Measurements from ENCODE around the gene TMEM186. TPM values are rescaled to one million over a fixed set of nuclear protein-coding genes. Genes with fewer than 3 reads are reported as not detected.

Gene TMEM186
- total RNA-seq, 2 donors from 2014 or later: 1.8 to 3.2 TPM

DNA sequence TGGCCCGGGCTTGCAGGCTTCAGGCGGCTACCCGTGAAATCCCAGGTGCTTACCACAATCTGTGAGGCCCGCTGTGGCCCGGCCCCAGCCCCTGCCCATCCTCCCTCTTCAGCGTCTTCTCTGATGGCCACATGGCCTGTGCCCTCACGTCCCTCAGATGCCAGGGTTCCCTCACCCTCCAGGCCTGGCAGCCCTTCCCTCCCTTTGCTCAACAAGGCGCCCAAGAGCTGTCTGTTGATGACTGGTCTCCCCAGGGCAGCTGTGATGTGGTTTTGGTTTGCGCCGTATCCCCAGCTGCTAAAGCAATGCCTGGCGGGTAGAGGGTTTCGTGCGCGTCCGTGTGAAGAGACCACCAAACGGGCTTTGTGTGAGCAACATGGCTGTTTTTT, 35.3 kb upstream of the TMEM186 start:
- H3K4me3 ChIP-seq: no peak overlapping the region
- no peak overlapping the region for H3K27ac ChIP-seq
- H3K9me3 ChIP-seq: no peaks in the 10 kb centered on the region
- ATAC-seq (ENCODE audit: insufficient number of reproducible peaks, low FRiP score, low read depth) (no peak), DNase-seq (ENCODE audit: low spot score) (no peak)
- H3K27me3 ChIP-seq (replicated peaks; ENCODE audit: insufficient read depth): no peaks in the 10 kb centered on the region
- TF ChIP-seq, protein P1, sequence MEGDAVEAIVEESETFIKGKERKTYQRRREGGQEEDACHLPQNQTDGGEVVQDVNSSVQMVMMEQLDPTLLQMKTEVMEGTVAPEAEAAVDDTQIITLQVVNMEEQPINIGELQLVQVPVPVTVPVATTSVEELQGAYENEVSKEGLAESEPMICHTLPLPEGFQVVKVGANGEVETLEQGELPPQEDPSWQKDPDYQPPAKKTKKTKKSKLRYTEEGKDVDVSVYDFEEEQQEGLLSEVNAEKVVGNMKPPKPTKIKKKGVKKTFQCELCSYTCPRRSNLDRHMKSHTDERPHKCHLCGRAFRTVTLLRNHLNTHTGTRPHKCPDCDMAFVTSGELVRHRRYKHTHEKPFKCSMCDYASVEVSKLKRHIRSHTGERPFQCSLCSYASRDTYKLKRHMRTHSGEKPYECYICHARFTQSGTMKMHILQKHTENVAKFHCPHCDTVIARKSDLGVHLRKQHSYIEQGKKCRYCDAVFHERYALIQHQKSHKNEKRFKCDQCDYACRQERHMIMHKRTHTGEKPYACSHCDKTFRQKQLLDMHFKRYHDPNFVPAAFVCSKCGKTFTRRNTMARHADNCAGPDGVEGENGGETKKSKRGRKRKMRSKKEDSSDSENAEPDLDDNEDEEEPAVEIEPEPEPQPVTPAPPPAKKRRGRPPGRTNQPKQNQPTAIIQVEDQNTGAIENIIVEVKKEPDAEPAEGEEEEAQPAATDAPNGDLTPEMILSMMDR (IDR thresholded peaks at IDR 0.05): no peak
- peaks cover 13% of the 10 kb centered on the region for H3K36me3 ChIP-seq
- no peaks in the 10 kb centered on the region for H3K4me1 ChIP-seq (ENCODE audit: control insufficient read depth in 1 of 2, low read depth in 2 of 2)

DNA sequence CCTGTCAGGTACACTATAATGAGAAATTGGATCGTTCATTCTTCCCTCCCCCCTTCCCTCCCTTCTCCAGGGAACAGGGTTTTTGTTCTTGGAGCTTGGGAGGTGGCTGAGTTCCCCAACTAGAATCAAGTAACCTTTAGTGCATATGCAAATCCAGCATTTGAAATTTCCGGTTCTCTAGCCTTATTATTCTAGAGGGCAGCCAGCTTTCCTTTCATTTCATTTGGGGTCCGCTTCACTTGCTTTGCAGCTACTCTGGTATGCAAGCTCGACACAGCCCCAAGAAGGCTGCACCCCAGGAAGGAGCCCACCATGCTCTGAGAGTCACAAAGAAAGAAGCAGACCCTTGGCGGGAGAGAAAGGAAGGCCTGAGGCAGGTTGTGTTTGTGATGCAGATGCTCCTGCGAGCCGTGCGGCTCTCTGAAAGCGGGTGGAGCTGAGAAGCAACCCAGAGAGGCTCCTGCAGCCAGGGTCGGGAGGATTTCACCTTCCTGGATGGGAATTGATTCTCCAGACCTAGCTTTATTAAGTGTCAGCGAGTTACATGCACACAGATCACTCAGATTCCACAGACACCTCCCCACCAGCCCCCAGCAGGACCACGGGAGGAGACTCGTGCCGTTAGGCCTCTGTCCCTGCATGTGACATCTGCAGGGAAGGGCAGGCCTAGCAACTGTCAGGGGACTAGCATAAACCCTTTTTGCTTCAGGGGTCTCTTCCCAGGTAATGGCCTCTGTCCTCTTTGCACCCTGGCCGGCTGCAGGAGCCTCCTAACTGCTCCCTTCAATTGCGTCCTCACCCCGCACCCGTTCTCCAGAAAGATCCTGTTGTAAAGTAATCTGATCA, 34.7 kb upstream of the TMEM186 start:
- TF ChIP-seq, protein P1 (IDR thresholded peaks at IDR 0.05): no peak
- no peak for DNase-seq (ENCODE audit: low spot score)
- Histone ChIP-seq H3K27ac (no peak overlapping the region), H3K9me3 (no peaks in the 10 kb centered on the region), H3K27me3 (replicated peaks; ENCODE audit: insufficient read depth) (no peaks in the 10 kb centered on the region), H3K4me1 (ENCODE audit: control insufficient read depth in 1 of 2, low read depth in 2 of 2) (no peaks in the 10 kb centered on the region), H3K4me3 (no peak overlapping the region), H3K36me3 (peaks cover 13% of the 10 kb centered on the region)
- ATAC-seq (ENCODE audit: insufficient number of reproducible peaks, low FRiP score, low read depth): no peak

- H3K27me3 ChIP-seq (replicated peaks; ENCODE audit: insufficient read depth): no peaks in the 10 kb centered on the region
- peaks cover 13% of the 10 kb centered on the region for H3K36me3 ChIP-seq
- no peak overlapping the region for H3K27ac ChIP-seq
- H3K4me1 ChIP-seq (ENCODE audit: control insufficient read depth in 1 of 2, low read depth in 2 of 2): no peaks in the 10 kb centered on the region
- no peak overlapping the region for H3K4me3 ChIP-seq
- H3K9me3 ChIP-seq: no peaks in the 10 kb centered on the region
- DNase-seq (ENCODE audit: low spot score) (no peak), ATAC-seq (ENCODE audit: insufficient number of reproducible peaks, low FRiP score, low read depth) (no peak)
- TF ChIP-seq, protein P1 (IDR thresholded peaks at IDR 0.05): no peak
Observed at GRCh38 chr16:8831450-8831849, 34.0 kb upstream of the TMEM186 start.

- no peaks in the 10 kb centered on the region for H3K9me3 ChIP-seq
- no peak overlapping the region for H3K4me3 ChIP-seq
- H3K36me3 ChIP-seq: peaks cover 13% of the 10 kb centered on the region
- TF ChIP-seq, protein P1 (IDR thresholded peaks at IDR 0.05): no peak
- DNase-seq (ENCODE audit: low spot score): no peak
- no peaks in the 10 kb centered on the region for H3K4me1 ChIP-seq (ENCODE audit: control insufficient read depth in 1 of 2, low read depth in 2 of 2)
- no peak for ATAC-seq (ENCODE audit: insufficient number of reproducible peaks, low FRiP score, low read depth)
- H3K27ac ChIP-seq: no peak overlapping the region
- no peaks in the 10 kb centered on the region for H3K27me3 ChIP-seq (replicated peaks; ENCODE audit: insufficient read depth)
Observed at GRCh38 chr16:8828541-8829165, 31.2 kb upstream of the TMEM186 start.

GRCh38 chr16:8826278-8826879, 28.9 kb upstream of the TMEM186 start:
- Histone ChIP-seq H3K4me3 (no peak overlapping the region), H3K36me3 (peaks cover 13% of the 10 kb centered on the region), H3K27ac (no peak overlapping the region), H3K9me3 (no peaks in the 10 kb centered on the region), H3K4me1 (ENCODE audit: control insufficient read depth in 1 of 2, low read depth in 2 of 2) (no peaks in the 10 kb centered on the region), H3K27me3 (replicated peaks; ENCODE audit: insufficient read depth) (no peaks in the 10 kb centered on the region)
- DNase-seq (ENCODE audit: low spot score) (no peak), ATAC-seq (ENCODE audit: insufficient number of reproducible peaks, low FRiP score, low read depth) (no peak)
- TF ChIP-seq, protein P1 (IDR thresholded peaks at IDR 0.05): no peak
